HL-60 (cell line): ENCODE data around the gene ARMH3.

Source experiments
- GABPA ChIP-seq: IDR thresholded peaks from 2 replicates; pipeline ENCODE4 v1.6.1; 2012; ENCODE audit warnings: low read depth
- POLR2AphosphoS5 ChIP-seq: IDR thresholded peaks from 2 replicates; pipeline ENCODE4 v1.6.1; 2012; ENCODE audit warnings: low read depth
- REST ChIP-seq: IDR thresholded peaks from 2 replicates; pipeline ENCODE4 v1.6.1; 2012; ENCODE audit warnings: low read depth; ENCODE audit not compliant: insufficient replicate concordance
- TF ChIP-seq, protein P1 (sequence below): IDR thresholded peaks from one replicate; pipeline ENCODE4 v1.5.1; 2011; ENCODE audit warnings: low read length, control low read depth, inconsistent platforms; ENCODE audit not compliant: insufficient read depth

- TF ChIP-seq, protein P1, sequence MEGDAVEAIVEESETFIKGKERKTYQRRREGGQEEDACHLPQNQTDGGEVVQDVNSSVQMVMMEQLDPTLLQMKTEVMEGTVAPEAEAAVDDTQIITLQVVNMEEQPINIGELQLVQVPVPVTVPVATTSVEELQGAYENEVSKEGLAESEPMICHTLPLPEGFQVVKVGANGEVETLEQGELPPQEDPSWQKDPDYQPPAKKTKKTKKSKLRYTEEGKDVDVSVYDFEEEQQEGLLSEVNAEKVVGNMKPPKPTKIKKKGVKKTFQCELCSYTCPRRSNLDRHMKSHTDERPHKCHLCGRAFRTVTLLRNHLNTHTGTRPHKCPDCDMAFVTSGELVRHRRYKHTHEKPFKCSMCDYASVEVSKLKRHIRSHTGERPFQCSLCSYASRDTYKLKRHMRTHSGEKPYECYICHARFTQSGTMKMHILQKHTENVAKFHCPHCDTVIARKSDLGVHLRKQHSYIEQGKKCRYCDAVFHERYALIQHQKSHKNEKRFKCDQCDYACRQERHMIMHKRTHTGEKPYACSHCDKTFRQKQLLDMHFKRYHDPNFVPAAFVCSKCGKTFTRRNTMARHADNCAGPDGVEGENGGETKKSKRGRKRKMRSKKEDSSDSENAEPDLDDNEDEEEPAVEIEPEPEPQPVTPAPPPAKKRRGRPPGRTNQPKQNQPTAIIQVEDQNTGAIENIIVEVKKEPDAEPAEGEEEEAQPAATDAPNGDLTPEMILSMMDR, result no peak
- TF ChIP-seq REST (no peak), POLR2AphosphoS5 (no peak), GABPA (no peak)
Observed at GRCh38 chr10:101934686-101935305, 121.2 kb downstream of the ARMH3 start.
